Progenitor cell of endocrine pancreas (in vitro differentiated cells): ENCODE data around the gene REV1. TPM values are rescaled to one million over a fixed set of nuclear protein-coding genes. Genes with fewer than 3 reads are reported as not detected.
"Not testable (repeated sequence)": the region's sequence is repeated elsewhere in the genome, so short reads cannot be mapped to it uniquely, and the experiment has no call there.

Experiments used
- DNase-seq: peaks from one replicate; pipeline ENCODE4 v3.0.0; 2021; ENCODE audit warnings: low spot score; ENCODE audit not compliant: unreplicated experiment
- H3K27ac Mint-ChIP-seq: 2 replicates; pipeline ENCODE4 v1.8.0; 2021; ENCODE audit warnings: mild to moderate bottlenecking, moderate library complexity, mixed read lengths
- H3K27me3 Mint-ChIP-seq: 2 replicates; pipeline ENCODE4 v1.8.0; 2021; ENCODE audit warnings: mixed read lengths
- H3K36me3 Mint-ChIP-seq: 2 replicates; pipeline ENCODE4 v1.8.0; 2022; ENCODE audit warnings: mixed read lengths; ENCODE audit not compliant: insufficient read depth
- H3K4me1 Mint-ChIP-seq: 2 replicates; pipeline ENCODE4 v1.8.0; 2021; ENCODE audit warnings: low read depth, mixed read lengths
- H3K4me3 Mint-ChIP-seq: 2 replicates; pipeline ENCODE4 v1.8.0; 2021; ENCODE audit warnings: low read depth, mild to moderate bottlenecking, moderate library complexity, mixed read lengths
- H3K9me3 Mint-ChIP-seq: 2 replicates; pipeline ENCODE4 v1.8.0; 2021; ENCODE audit warnings: low read depth, mixed read lengths
- total RNA-seq: library from RNA; stranded (reverse); gene quantifications from 2 replicates; pipeline ENCODE4 v1.2.1, GENCODE V29; 2021
- TF ChIP-seq, protein P1 (sequence below): fragments of 200-600 bp; sonication (generic); IDR thresholded peaks from one replicate; pipeline ENCODE4 v1.5.0; 2021; ENCODE audit warnings: antibody characterized with exemption, mild to moderate bottlenecking; ENCODE audit not compliant: unreplicated experiment

REV1 gene
- total RNA-seq, 1 donor from 2014 or later: 53.7 TPM

DNA sequence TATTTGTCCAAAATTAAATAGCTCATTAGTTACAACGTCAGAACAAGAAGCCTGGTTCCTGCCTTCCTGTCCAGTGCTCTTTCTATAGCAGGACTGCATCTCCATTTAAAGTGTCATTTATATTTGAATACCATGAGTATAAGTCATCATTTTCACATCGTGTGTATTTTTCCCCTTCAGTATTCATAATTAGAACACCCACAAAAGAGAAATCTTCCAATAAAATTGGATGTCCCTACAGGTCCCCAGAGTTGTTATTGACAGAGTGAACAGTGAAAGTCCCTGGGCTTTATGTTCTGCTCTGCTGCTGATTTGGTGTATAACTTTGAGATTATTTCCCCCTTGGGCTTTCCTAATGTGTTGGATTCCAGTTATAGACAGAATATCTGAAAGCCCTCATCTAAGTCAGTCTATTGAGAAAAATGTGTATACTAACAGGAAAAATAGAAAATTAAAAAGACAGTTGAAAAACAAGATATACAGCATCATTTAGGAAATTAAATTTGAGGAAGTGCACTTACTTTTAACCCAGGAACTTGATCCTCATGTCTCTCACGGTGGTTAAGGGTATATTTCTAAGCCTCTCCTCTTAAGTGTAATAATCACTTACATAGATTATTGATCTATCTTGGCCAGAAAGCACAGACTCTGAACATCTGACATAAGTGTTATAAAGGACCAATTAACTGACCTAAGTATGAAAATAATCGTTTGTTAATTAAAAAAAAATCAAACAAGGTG lies 15.2 kb upstream of the REV1 start:
- peaks cover 7% of the 10 kb centered on the region for H3K4me1 Mint-ChIP-seq
- no peaks in the 10 kb centered on the region for H3K36me3 Mint-ChIP-seq
- TF ChIP-seq, protein P1, sequence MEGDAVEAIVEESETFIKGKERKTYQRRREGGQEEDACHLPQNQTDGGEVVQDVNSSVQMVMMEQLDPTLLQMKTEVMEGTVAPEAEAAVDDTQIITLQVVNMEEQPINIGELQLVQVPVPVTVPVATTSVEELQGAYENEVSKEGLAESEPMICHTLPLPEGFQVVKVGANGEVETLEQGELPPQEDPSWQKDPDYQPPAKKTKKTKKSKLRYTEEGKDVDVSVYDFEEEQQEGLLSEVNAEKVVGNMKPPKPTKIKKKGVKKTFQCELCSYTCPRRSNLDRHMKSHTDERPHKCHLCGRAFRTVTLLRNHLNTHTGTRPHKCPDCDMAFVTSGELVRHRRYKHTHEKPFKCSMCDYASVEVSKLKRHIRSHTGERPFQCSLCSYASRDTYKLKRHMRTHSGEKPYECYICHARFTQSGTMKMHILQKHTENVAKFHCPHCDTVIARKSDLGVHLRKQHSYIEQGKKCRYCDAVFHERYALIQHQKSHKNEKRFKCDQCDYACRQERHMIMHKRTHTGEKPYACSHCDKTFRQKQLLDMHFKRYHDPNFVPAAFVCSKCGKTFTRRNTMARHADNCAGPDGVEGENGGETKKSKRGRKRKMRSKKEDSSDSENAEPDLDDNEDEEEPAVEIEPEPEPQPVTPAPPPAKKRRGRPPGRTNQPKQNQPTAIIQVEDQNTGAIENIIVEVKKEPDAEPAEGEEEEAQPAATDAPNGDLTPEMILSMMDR: no peak
- H3K27ac Mint-ChIP-seq: no peak overlapping the region
- no peak for DNase-seq
- H3K27me3 Mint-ChIP-seq: peaks cover 6% of the 10 kb centered on the region
- H3K9me3 Mint-ChIP-seq: no peaks in the 10 kb centered on the region
- H3K4me3 Mint-ChIP-seq: no peak overlapping the region

DNA sequence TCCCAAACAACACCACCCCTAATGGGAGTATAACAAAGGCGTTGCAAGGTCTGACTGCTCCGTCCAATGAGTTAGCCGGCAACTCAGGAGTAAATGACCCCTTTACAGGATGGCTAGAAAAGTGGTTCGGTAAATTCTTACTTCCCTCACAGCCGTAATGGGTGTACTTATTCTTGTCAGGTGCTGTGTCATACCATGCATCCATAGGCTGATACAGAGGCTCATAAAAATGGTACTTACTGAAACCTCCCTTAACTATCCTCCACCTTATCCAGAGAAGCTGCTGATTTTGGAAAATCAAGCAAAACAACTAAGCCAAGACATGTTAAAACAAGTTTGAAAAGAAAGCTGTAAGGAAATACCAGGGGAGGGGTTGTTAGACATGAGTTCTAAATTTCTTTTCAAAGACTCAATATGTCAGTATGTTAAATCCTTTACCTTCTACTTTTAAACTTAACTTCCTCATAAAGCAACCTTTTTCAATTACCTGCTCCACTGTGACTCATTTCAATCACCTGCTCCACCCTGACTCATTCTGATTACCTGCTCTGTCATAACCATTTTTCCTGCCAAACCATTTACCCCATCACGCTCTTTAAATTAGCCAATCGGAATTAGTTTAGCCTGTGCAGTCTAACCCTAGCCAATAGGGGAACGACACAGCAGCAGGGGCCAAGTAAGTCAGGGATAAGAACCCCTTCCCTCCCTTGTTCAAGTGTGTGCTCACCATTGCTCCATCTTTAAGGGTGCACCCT lies 14.0 kb upstream of the REV1 start:
- DNase-seq, H3K4me1 Mint-ChIP-seq, H3K9me3 Mint-ChIP-seq, H3K4me3 Mint-ChIP-seq, H3K36me3 Mint-ChIP-seq, H3K27ac Mint-ChIP-seq: not testable (repeated sequence)
- peaks cover 17% of the 10 kb centered on the region for H3K27me3 Mint-ChIP-seq

DNA sequence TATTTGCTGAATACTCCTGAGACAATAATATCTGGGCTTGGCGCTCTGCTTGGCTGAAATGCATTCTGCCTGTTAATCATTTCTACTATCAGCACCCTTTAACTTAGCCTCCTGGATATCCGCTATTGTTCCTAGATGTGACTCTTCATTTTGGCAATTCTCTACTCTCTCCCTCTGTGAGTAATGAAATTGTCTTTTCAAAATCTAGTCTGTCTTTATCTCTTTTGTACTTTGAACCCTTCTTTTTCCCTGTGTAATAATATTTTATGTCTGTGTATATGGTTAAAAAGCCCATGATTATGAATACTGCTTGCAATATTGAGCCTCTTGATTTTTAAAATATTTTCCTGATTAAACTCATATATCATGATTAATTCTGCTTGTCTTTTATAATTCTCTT lies 6.2 kb upstream of the REV1 start:
- Mint-ChIP-seq H3K4me3 (no peak overlapping the region), H3K4me1 (peaks cover 7% of the 10 kb centered on the region), H3K36me3 (no peaks in the 10 kb centered on the region), H3K27ac (no peak overlapping the region), H3K27me3 (peaks cover 33% of the 10 kb centered on the region), H3K9me3 (no peaks in the 10 kb centered on the region)
- TF ChIP-seq, protein P1: no peak
- DNase-seq: no peak

DNA sequence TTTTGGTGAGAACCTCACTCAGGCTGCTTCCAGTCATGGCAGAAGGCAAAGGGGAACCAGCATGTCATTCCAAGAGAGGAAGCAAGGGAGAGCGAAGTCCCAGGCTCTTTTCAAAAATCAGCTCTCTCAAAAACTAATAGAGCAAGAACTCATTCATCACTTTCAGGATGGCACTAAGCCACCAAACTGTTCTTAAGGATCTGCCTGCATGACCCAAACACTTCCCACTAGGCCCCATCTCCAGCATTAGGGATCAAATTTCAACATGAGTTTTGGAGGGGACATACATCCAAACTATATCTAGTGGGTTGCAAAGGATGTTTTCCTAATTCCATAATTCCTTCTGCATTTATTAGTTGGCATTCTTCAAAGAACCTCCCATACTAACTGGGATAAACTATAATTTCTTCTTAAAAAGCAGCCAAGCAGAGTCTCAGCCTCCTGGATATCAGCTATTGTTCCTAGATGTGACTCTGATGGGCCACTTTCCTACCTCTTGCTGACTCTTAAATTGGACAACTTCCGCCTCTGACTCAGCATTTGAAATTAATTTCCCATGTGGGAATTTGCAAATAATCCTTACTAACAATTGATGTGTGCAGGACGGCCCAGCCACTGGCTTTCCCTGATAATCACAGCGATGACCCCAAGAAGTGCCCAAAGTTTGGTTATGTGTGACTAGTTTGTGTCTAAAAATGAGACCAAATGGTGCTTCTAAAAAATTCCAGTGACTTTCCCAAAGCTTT lies 5.5 kb upstream of the REV1 start:
- H3K4me3 Mint-ChIP-seq: no peak overlapping the region
- no peak for DNase-seq
- H3K27me3 Mint-ChIP-seq: peaks cover 29% of the 10 kb centered on the region
- H3K27ac Mint-ChIP-seq: no peak overlapping the region
- H3K9me3 Mint-ChIP-seq: no peaks in the 10 kb centered on the region
- peaks cover 9% of the 10 kb centered on the region for H3K4me1 Mint-ChIP-seq
- TF ChIP-seq, protein P1: no peak
- no peaks in the 10 kb centered on the region for H3K36me3 Mint-ChIP-seq

DNA sequence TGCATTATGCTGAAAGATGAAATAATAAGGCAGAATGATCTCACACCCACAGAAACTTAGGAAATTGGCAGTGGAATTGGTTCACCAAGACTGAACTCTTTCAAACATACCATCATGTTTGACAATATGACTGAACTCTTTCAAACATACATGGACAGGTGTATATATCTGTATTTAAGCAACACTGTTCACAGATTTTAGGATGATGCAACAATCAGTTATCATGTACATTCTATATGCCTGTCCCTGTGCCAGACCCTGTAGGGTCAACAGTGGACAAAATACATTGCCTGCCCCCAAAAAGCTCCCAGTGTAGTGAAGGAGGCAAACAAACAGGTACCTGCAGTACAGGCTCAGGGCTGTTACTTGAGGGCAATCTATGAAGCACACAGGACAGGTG lies 2.9 kb upstream of the REV1 start:
- TF ChIP-seq, protein P1: no peak
- Mint-ChIP-seq H3K36me3 (no peaks in the 10 kb centered on the region), H3K9me3 (no peaks in the 10 kb centered on the region), H3K27me3 (peaks cover 13% of the 10 kb centered on the region), H3K4me3 (no peak overlapping the region), H3K27ac (no peak overlapping the region), H3K4me1 (peaks cover 7% of the 10 kb centered on the region)
- DNase-seq: no peak
